PC-3 (cell line): ENCODE data around the gene TMC6. TPM values are rescaled to one million over a fixed set of nuclear protein-coding genes. Genes with fewer than 3 reads are reported as not detected.
"Not testable (repeated sequence)": the region's sequence is repeated elsewhere in the genome, so short reads cannot be mapped to it uniquely, and the experiment has no call there.

ENCODE experiments used
- ATAC-seq: fragments of 200-7000 bp; cut with Tn5 transposase; 2 replicates; pipeline ENCODE4 v1.9.1; 2020; ENCODE audit warnings: mild to moderate bottlenecking, moderate library complexity
- BruUV-seq: library from RNA; stranded (reverse); fragments of 400-500 nt; replicated peaks from 2 replicates; lab custom pipeline; 2021; lab: Mats Ljungman, UMichigan
- CTCF ChIA-PET: fragments of 300-600 bp; sonication (Branson Sonifier 250); formaldehyde crosslinking; loops from one replicate; lab custom pipeline; 2022; ENCODE audit warnings: antibody characterized with exemption; lab: Charles Lee
- POLR2A ChIA-PET: fragments of 300-600 bp; sonication (Branson Sonifier 250); formaldehyde crosslinking; loops from one replicate; lab custom pipeline; 2022; ENCODE audit warnings: antibody characterized with exemption; ENCODE audit not compliant: unreplicated experiment; lab: Charles Lee
- DNase-seq: peaks from one replicate; pipeline ENCODE4 v3.0.0-alpha.2; 2015
- H2AFZ ChIP-seq: fragments of 300-600 bp; sonication (generic); 2 replicates; pipeline ENCODE4 v1.6.0; 2016; ENCODE audit warnings: antibody characterized with exemption, low read length
- H3F3A ChIP-seq: fragments of 300-600 bp; sonication (generic); one replicate; pipeline ENCODE4 v1.6.0; 2017; ENCODE audit warnings: antibody characterized with exemption, low read length, control low read depth, mild to moderate bottlenecking; ENCODE audit not compliant: unreplicated experiment
- H3K27ac ChIP-seq: fragments of 300-600 bp; sonication (generic); 2 replicates; pipeline ENCODE4 v1.5.1; 2016; ENCODE audit warnings: mild to moderate bottlenecking, low read length
- H3K27me3 ChIP-seq: fragments of 300-600 bp; sonication (generic); 2 replicates; pipeline ENCODE4 v1.6.1; 2016; ENCODE audit warnings: low read length, mixed read lengths
- H3K36me3 ChIP-seq: fragments of 300-600 bp; sonication (generic); 2 replicates; pipeline ENCODE4 v1.6.1; 2016; ENCODE audit warnings: low read depth, mixed run types, low read length, mixed read lengths
- H3K4me1 ChIP-seq: fragments of 300-600 bp; sonication (generic); 2 replicates; pipeline ENCODE4 v1.5.1; 2016; ENCODE audit warnings: low read length; ENCODE audit not compliant: insufficient read depth
- H3K4me2 ChIP-seq: fragments of 300-600 bp; sonication (generic); 2 replicates; pipeline ENCODE4 v1.6.0; 2016; ENCODE audit warnings: low read length
- H3K4me3 ChIP-seq: fragments of 300-600 bp; sonication (generic); 2 replicates; pipeline ENCODE4 v1.5.1; 2016; ENCODE audit warnings: mild to moderate bottlenecking, low read length, mixed read lengths
- H3K79me2 ChIP-seq: fragments of 300-600 bp; sonication (generic); 2 replicates; pipeline ENCODE4 v1.6.1; 2017; ENCODE audit warnings: low read length, mixed read lengths
- H3K9ac ChIP-seq: fragments of 300-600 bp; sonication (generic); 2 replicates; pipeline ENCODE4 v1.6.0; 2016; ENCODE audit warnings: mild to moderate bottlenecking, low read length
- H3K9me2 ChIP-seq: fragments of 300-600 bp; sonication (generic); replicated peaks from 2 replicates; pipeline ENCODE4 v1.6.1; 2016; ENCODE audit warnings: mixed run types, low read length, mixed read lengths
- H3K9me3 ChIP-seq: fragments of 300-600 bp; sonication (generic); 2 replicates; pipeline ENCODE4 v1.6.1; 2016; ENCODE audit warnings: low read length, mixed read lengths
- H4K20me1 ChIP-seq: fragments of 300-600 bp; sonication (generic); 2 replicates; pipeline ENCODE4 v1.6.1; 2016; ENCODE audit warnings: low read length, mixed read lengths
- CTCF ChIP-seq: fragments of 300-600 bp; sonication (generic); conservative IDR thresholded peaks from 2 replicates; pipeline ENCODE4 v1.5.1; 2017; ENCODE audit warnings: antibody characterized with exemption, low read depth, mild to moderate bottlenecking, low read length
- EZH2 ChIP-seq: fragments of 300-600 bp; sonication (generic); IDR thresholded peaks from one replicate; pipeline ENCODE4 v1.6.1; 2017; ENCODE audit warnings: antibody characterized with exemption, mild to moderate bottlenecking, low read length; ENCODE audit not compliant: unreplicated experiment
- EZH2phosphoT487 ChIP-seq: fragments of 300-600 bp; sonication (generic); IDR thresholded peaks from 2 replicates; pipeline ENCODE4 v1.6.1; 2018; ENCODE audit warnings: mild to moderate bottlenecking, antibody characterized with exemption, low read length, borderline replicate concordance
- intact Hi-C: fragments of 100-400 bp; cut with micrococcal nuclease; formaldehyde crosslinking; loops from 2 replicates; pipeline ENCODE4 v1.9.0; 2023
- total RNA-seq: library from RNA; depleted of rRNA; stranded (reverse); fragments of >200 nt; gene quantifications from 2 replicates; pipeline ENCODE4 v1.2.3, GENCODE V29; 2014

Gene TMC6
- total RNA-seq, 1 experiment from 2014 or later, result 97.3 TPM

DNA sequence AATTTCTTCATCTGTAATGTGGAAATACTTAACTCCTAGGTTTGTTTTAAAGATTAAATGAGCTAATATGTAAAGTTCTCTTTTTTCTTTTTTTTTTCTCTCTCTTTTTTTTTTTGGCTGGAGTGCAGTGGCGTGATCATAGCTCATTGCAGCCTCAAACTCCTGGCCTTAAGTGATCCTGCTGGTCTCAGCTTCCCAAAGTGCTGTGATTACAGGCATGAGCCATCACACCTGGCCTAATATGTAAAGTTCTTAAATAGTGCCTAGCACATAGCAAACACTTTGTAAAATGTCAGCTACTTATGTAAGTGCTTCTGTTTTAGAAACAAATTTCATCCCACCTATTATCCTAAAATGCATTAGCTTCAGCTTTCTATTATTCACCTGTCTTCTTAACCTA, 40.0 kb downstream of the TMC6 start:
- CTCF ChIA-PET, result interaction anchor here (0.6 kb wide), 3 partner anchors 99 to 1459 kb away, joined by 3 to 5 read pairs (median 4); no protein-coding TSS in a partner anchor
- no peak overlapping the region for H3K4me2 ChIP-seq

DNA sequence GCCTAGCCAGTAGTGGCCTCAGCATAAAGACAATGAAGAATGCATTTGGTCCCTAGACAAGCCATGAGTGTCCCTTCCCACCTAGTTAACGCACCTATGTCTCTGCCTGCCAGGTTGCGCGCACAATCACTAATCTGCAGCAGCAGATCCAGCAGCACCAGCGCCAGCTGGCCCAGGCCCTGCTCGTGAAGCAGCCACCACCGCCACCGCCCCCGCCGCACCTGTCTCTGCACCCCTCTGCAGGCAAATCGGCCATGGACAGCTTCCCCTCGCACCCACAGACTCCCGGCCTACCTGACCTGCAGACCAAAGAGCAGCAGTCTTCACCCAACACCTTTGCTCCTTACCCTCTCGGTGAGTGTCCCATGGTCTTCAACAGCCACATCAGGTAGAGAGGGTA, 41.8 kb downstream of the TMC6 start:
- Histone ChIP-seq H3K9me2 (no peaks in the 10 kb centered on the region), H3K9ac (no peak overlapping the region), H3K4me3 (no peak overlapping the region), H3F3A (no peaks in the 10 kb centered on the region), H3K4me2 (no peak overlapping the region), H3K27ac (no peak overlapping the region), H4K20me1 (no peaks in the 10 kb centered on the region), H2AFZ (no peak overlapping the region), H3K79me2 (no peaks in the 10 kb centered on the region), H3K36me3 (no peaks in the 10 kb centered on the region), H3K27me3 (no peaks in the 10 kb centered on the region), H3K9me3 (no peaks in the 10 kb centered on the region), H3K4me1 (no peaks in the 10 kb centered on the region)
- BruUV-seq, result no TSS peak
- ATAC-seq (no peak), DNase-seq (no peak)
- CTCF ChIA-PET, result no interaction called here
- intact Hi-C loops, result no loop called here
- POLR2A ChIA-PET, result no interaction called here
- no peak for TF ChIP-seq EZH2phosphoT487
- no peak for TF ChIP-seq CTCF
- TF ChIP-seq EZH2, result no peak

More for the DNA sequence above, 40.0 kb downstream of the TMC6 start:
- POLR2A ChIA-PET, result no interaction called here
- no peak overlapping the region for H3K27ac ChIP-seq
- DNase-seq (no peak), ATAC-seq (no peak)
- no peaks in the 10 kb centered on the region for H4K20me1 ChIP-seq
- BruUV-seq, result no TSS peak
- H3K79me2 ChIP-seq, result no peaks in the 10 kb centered on the region
- no peak overlapping the region for H2AFZ ChIP-seq
- no peaks in the 10 kb centered on the region for H3F3A ChIP-seq
- no peaks in the 10 kb centered on the region for H3K4me1 ChIP-seq
- intact Hi-C loops, result no loop called here
- H3K9ac ChIP-seq, result no peak overlapping the region
- no peaks in the 10 kb centered on the region for H3K9me3 ChIP-seq
- TF ChIP-seq EZH2 (no peak), EZH2phosphoT487 (no peak), CTCF (no peak)
- H3K9me2 ChIP-seq, result no peaks in the 10 kb centered on the region
- H3K36me3 ChIP-seq, result no peaks in the 10 kb centered on the region
- no peak overlapping the region for H3K4me3 ChIP-seq
- H3K27me3 ChIP-seq, result no peaks in the 10 kb centered on the region

DNA sequence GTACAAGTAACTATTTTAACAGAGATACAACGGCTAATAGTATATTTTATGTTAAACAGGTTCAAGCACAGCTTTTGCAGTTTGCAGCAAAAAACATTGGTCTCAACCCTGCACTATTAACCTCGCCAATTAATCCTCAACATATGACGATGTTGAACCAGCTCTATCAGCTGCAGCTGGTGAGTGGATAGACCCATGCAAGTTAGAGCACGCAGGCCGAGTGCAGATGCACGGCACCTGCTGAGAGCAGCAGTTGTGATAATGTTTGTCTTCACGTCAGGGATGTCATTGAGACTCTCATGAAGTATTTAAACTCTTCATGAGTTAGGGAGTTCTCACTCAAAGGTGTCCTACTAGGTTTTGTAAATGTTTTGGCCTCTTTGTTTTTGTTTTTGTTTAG, 45.6 kb downstream of the TMC6 start:
- ChIA-PET CTCF (interaction anchor here (0.7 kb wide), 1 partner anchor 62 kb away, joined by 5 read pairs; no protein-coding TSS in a partner anchor), POLR2A (no interaction called here)
- no peak overlapping the region for H3K4me3 ChIP-seq
- H3K4me1 ChIP-seq, result no peaks in the 10 kb centered on the region
- DNase-seq (no peak), ATAC-seq (no peak)
- no peaks in the 10 kb centered on the region for H4K20me1 ChIP-seq
- H3K79me2 ChIP-seq, result no peaks in the 10 kb centered on the region
- H3K27me3 ChIP-seq, result no peaks in the 10 kb centered on the region
- H3K4me2 ChIP-seq, result no peak overlapping the region
- no peak overlapping the region for H3K9ac ChIP-seq
- BruUV-seq, result no TSS peak
- no peak overlapping the region for H2AFZ ChIP-seq
- intact Hi-C loops, result no loop called here
- no peaks in the 10 kb centered on the region for H3K36me3 ChIP-seq
- no peaks in the 10 kb centered on the region for H3F3A ChIP-seq
- no peak overlapping the region for H3K27ac ChIP-seq
- no peak for TF ChIP-seq CTCF
- no peak for TF ChIP-seq EZH2phosphoT487
- TF ChIP-seq EZH2, result no peak
- no peaks in the 10 kb centered on the region for H3K9me3 ChIP-seq
- no peaks in the 10 kb centered on the region for H3K9me2 ChIP-seq

DNA sequence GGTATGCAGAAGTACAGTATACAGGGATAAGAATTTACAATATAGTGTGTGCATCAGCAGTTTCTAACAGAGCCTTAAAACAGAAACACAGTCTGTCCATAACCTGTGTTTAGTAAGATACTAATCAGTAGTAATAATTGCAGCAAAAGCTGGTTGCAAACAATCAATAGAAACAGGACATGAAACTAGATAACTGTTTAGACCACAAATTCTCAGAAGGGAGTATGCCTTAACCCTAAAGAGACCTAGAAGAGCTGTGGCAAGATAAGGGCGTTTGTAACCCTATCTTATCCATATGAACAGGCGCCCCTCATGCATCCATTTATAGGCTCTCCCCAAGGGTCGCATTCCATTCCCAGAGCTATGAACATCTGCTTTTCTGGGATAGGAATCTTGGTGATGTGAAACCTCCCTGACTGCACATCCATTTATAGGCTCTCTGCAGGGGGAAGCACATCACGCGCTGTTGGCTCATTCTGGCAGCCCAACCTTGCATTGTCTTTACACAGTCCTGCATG, 46.1 kb downstream of the TMC6 start:
- H3K9me3 ChIP-seq, H4K20me1 ChIP-seq, H3K79me2 ChIP-seq, H3F3A ChIP-seq, H3K27me3 ChIP-seq, H2AFZ ChIP-seq, H3K4me1 ChIP-seq, H3K9me2 ChIP-seq, H3K4me2 ChIP-seq, H3K27ac ChIP-seq, H3K36me3 ChIP-seq, intact Hi-C loops, CTCF ChIA-PET, POLR2A ChIA-PET, H3K4me3 ChIP-seq, BruUV-seq, DNase-seq, H3K9ac ChIP-seq, ATAC-seq: not testable (repeated sequence)
